Measurements from ENCODE around the gene GABRG2.

GABRG2 gene

GRCh38 chr5:162067162-162067561 is 411 bp upstream of the GABRG2 start:
- no peak overlapping the region for H3K4me3 ChIP-seq (replicated peaks; ENCODE audit: low read depth, low read length)
- no peak for DNase-seq (ENCODE audit: low read depth)
- TF ChIP-seq CTCF (IDR thresholded peaks at IDR 0.05; ENCODE audit: low read length, missing control alignments): no peak

- no peak overlapping the region for H3K4me3 ChIP-seq (replicated peaks; ENCODE audit: low read depth, low read length)
- TF ChIP-seq CTCF (IDR thresholded peaks at IDR 0.05; ENCODE audit: low read length, missing control alignments): no peak
- DNase-seq (ENCODE audit: low read depth): peak; percentile 7
Measured at GRCh38 chr5:162068412-162068811, 839 bp downstream of the GABRG2 start.

GRCh38 chr5:162068936-162069335 is 1.4 kb downstream of the GABRG2 start:
- DNase-seq (ENCODE audit: low read depth): no peak
- H3K4me3 ChIP-seq (replicated peaks; ENCODE audit: low read depth, low read length): no peak overlapping the region
- no peak for TF ChIP-seq CTCF (IDR thresholded peaks at IDR 0.05; ENCODE audit: low read length, missing control alignments)

- no peak overlapping the region for H3K4me3 ChIP-seq (replicated peaks; ENCODE audit: low read depth, low read length)
- TF ChIP-seq CTCF (IDR thresholded peaks at IDR 0.05; ENCODE audit: low read length, missing control alignments): no peak
- no peak for DNase-seq (ENCODE audit: low read depth)
Measured at GRCh38 chr5:162078805-162079204, 11.2 kb downstream of the GABRG2 start.

- H3K4me3 ChIP-seq (replicated peaks; ENCODE audit: low read depth, low read length): no peak overlapping the region
- no peak for DNase-seq (ENCODE audit: low read depth)
- TF ChIP-seq CTCF (IDR thresholded peaks at IDR 0.05; ENCODE audit: low read length, missing control alignments): no peak
Measured at GRCh38 chr5:162091336-162091735, 23.8 kb downstream of the GABRG2 start.

GRCh38 chr5:162096448-162096847 is 28.9 kb downstream of the GABRG2 start:
- no peak overlapping the region for H3K4me3 ChIP-seq (replicated peaks; ENCODE audit: low read depth, low read length)
- no peak for DNase-seq (ENCODE audit: low read depth)
- TF ChIP-seq CTCF (IDR thresholded peaks at IDR 0.05; ENCODE audit: low read length, missing control alignments): no peak

GRCh38 chr5:162107591-162107990 is 40.0 kb downstream of the GABRG2 start:
- no peak for DNase-seq (ENCODE audit: low read depth)
- H3K4me3 ChIP-seq (replicated peaks; ENCODE audit: low read depth, low read length): no peak overlapping the region
- no peak for TF ChIP-seq CTCF (IDR thresholded peaks at IDR 0.05; ENCODE audit: low read length, missing control alignments)
